A549 (cell line): ENCODE measurements around the gene LYRM2. TPM values are rescaled to one million over a fixed set of nuclear protein-coding genes. Genes with fewer than 3 reads are reported as not detected.
A peak's percentile ranks its signal among the peaks of the same experiment; 100 is the strongest.

Source experiments
- ATAC-seq, 2 experiments: fragments of 200-7000 bp in 1 of 2; fragments of >200 bp in 1 of 2; cut with Nextera tagmentation in 1 of 2; cut with Tn5 transposase in 1 of 2; 3 replicates each; pipeline versions ENCODE4 v1.8.0 to v1.9.1; 2018 to 2020; ENCODE audit warnings: mild to moderate bottlenecking in 1 of 2, moderate library complexity in 1 of 2
- CTCF ChIA-PET: fragments of 300-600 bp; sonication (Branson Sonifier 250); formaldehyde crosslinking; extraction: SDS; loops from one replicate; lab custom pipeline; 2021; ENCODE audit warnings: antibody characterized with exemption, inconsistent platforms; lab: Yijun Ruan, JAX
- POLR2A ChIA-PET: fragments of 350-600 bp; formaldehyde crosslinking; extraction: SDS; loops from one replicate; lab custom pipeline; 2021; ENCODE audit warnings: antibody characterized with exemption, inconsistent platforms; lab: Yijun Ruan, JAX
- DNase-seq, 2 experiments: peaks; one replicate each; pipeline versions ENCODE4 v3.0.0 to v3.0.0-alpha.2; 2011 to 2016; ENCODE audit warnings: low read depth in 1 of 2, low spot score in 1 of 2
- FAIRE-seq: peaks from 2 replicates; lab custom pipeline; 2011; peaks lifted over from hg19 to GRCh38; lab: Jason Lieb, UNC
- H3K27ac ChIP-seq, 2 experiments: fragments of >200 bp; sonication (Bioruptor Twin); formaldehyde crosslinking; 3 replicates each; pipeline ENCODE4 v1.5.1; 2016 to 2017
- H3K4me1 ChIP-seq: fragments of >200 bp; sonication (Bioruptor Twin); formaldehyde crosslinking; 3 replicates; pipeline ENCODE4 v1.6.1; 2016
- H3K4me2 ChIP-seq: fragments of >200 bp; sonication (Bioruptor Twin); formaldehyde crosslinking; 3 replicates; pipeline ENCODE4 v1.6.1; 2016
- H3K4me3 ChIP-seq: fragments of >200 bp; sonication (Bioruptor Twin); formaldehyde crosslinking; 3 replicates; pipeline ENCODE4 v1.5.1; 2016
- H3K9me3 ChIP-seq: fragments of >200 bp; sonication (Bioruptor Twin); formaldehyde crosslinking; 3 replicates; pipeline ENCODE4 v1.6.1; 2016
- ATOH8 ChIP-seq: fragments of 250-450 bp; sonication (Bioruptor Pico); IDR thresholded peaks from 2 replicates; pipeline ENCODE4 v1.5.0; 2020; ENCODE audit warnings: low read depth, mild to moderate bottlenecking, moderate library complexity
- CBX8 ChIP-seq: fragments of 200-600 bp; sonication (generic); IDR thresholded peaks from 2 replicates; pipeline ENCODE4 v1.6.1; 2016
- CEBPB ChIP-seq, 2 experiments: fragments of >200 bp in 1 of 2; sonication (Bioruptor Twin) in 1 of 2; formaldehyde crosslinking in 1 of 2; IDR thresholded peaks; 2 replicates each; pipeline ENCODE4 v1.6.1; 2012 to 2016
- CHD2 ChIP-seq: fragments of 150-350 bp; IDR thresholded peaks from 2 replicates; pipeline ENCODE4 v1.6.1; 2014; ENCODE audit warnings: low read length; ENCODE audit not compliant: partially characterized antibody
- CHD4 ChIP-seq: fragments of 200-600 bp; sonication (generic); IDR thresholded peaks from 2 replicates; pipeline ENCODE4 v1.6.1; 2016; ENCODE audit warnings: antibody characterized with exemption, mild to moderate bottlenecking, borderline replicate concordance
- CTCF ChIP-seq: fragments of >200 bp; sonication (Bioruptor Twin); formaldehyde crosslinking; IDR thresholded peaks from 3 replicates; pipeline ENCODE4 v1.5.1; 2016
- EHMT2 ChIP-seq: fragments of 200-600 bp; sonication (generic); IDR thresholded peaks from 2 replicates; pipeline ENCODE4 v1.6.1; 2016; ENCODE audit warnings: antibody characterized with exemption, low read depth, mild to moderate bottlenecking, moderate library complexity
- FOSB ChIP-seq: fragments of 250-450 bp; sonication (Bioruptor Pico); IDR thresholded peaks from 2 replicates; pipeline ENCODE4 v1.5.0; 2020; ENCODE audit warnings: mild to moderate bottlenecking, moderate library complexity
- FOXS1 ChIP-seq: fragments of 250-450 bp; sonication (Bioruptor Pico); IDR thresholded peaks from 2 replicates; pipeline ENCODE4 v1.5.0; 2020; ENCODE audit warnings: mild to moderate bottlenecking, moderate library complexity
- GATA3 ChIP-seq: IDR thresholded peaks from 2 replicates; pipeline ENCODE4 v1.6.1; 2012; ENCODE audit warnings: borderline replicate concordance
- HOXB5 ChIP-seq: fragments of 250-450 bp; sonication (Bioruptor Pico); IDR thresholded peaks from 2 replicates; pipeline ENCODE4 v1.5.0; 2020; ENCODE audit warnings: mild to moderate bottlenecking, moderate library complexity
- JUN ChIP-seq, 2 experiments: fragments of >200 bp; sonication (Bioruptor Twin); formaldehyde crosslinking; IDR thresholded peaks; 2 replicates in 1 of 2; 3 replicates in 1 of 2; pipeline ENCODE4 v1.6.1; 2016 to 2017
- JUNB ChIP-seq: fragments of >200 bp; sonication (Bioruptor Twin); formaldehyde crosslinking; IDR thresholded peaks from 2 replicates; pipeline ENCODE4 v1.6.1; 2016
- KDM1A ChIP-seq: fragments of 200-600 bp; sonication (generic); IDR thresholded peaks from 2 replicates; pipeline ENCODE4 v1.6.1; 2016; ENCODE audit warnings: low read depth, mild to moderate bottlenecking
- KDM5A ChIP-seq: fragments of 200-600 bp; sonication (generic); IDR thresholded peaks from 2 replicates; pipeline ENCODE4 v1.6.1; 2016; ENCODE audit warnings: antibody characterized with exemption, mild to moderate bottlenecking
- MAFK ChIP-seq: fragments of 450-650 bp; IDR thresholded peaks from 2 replicates; pipeline ENCODE4 v1.6.1; 2014; ENCODE audit not compliant: partially characterized antibody
- MYC ChIP-seq: IDR thresholded peaks from 2 replicates; pipeline ENCODE4 v1.6.1; 2012; ENCODE audit warnings: mild to moderate bottlenecking, inconsistent platforms, low read length, improper control_type of control experiment, borderline replicate concordance
- PBX3 ChIP-seq: IDR thresholded peaks from 2 replicates; pipeline ENCODE4 v1.6.1; 2012
- RAD21 ChIP-seq, 2 experiments: fragments of >200 bp in 1 of 2; sonication (Bioruptor Twin) in 1 of 2; formaldehyde crosslinking in 1 of 2; IDR thresholded peaks in 1 of 2; conservative IDR thresholded peaks in 1 of 2; 2 replicates in 1 of 2; 3 replicates in 1 of 2; pipeline ENCODE4 v1.6.1; 2012 to 2018; ENCODE audit warnings: inconsistent platforms in 1 of 2
- RARB ChIP-seq: fragments of 250-450 bp; sonication (Bioruptor Pico); IDR thresholded peaks from 2 replicates; pipeline ENCODE4 v1.8.0; 2021; ENCODE audit warnings: mild to moderate bottlenecking, moderate library complexity
- SMC3 ChIP-seq: fragments of >200 bp; sonication (Bioruptor Twin); formaldehyde crosslinking; IDR thresholded peaks from 3 replicates; pipeline ENCODE4 v1.6.1; 2018; ENCODE audit warnings: inconsistent platforms
- SREBF2 ChIP-seq: fragments of 450-650 bp; IDR thresholded peaks from 2 replicates; pipeline ENCODE4 v1.6.1; 2014; ENCODE audit warnings: mild to moderate bottlenecking, moderate library complexity
- USF2 ChIP-seq: fragments of 450-650 bp; IDR thresholded peaks from 2 replicates; pipeline ENCODE4 v1.6.1; 2014; ENCODE audit warnings: antibody characterized with exemption
- ZFP36 ChIP-seq: fragments of 450-650 bp; IDR thresholded peaks from 2 replicates; pipeline ENCODE4 v1.6.1; 2014; ENCODE audit warnings: borderline replicate concordance; ENCODE audit not compliant: partially characterized antibody
- WGBS: methylation state at CpG from one replicate; pipeline ENCODE4 v1.1.6; 2017; ENCODE audit errors: missing lambda C conversion rate; 5-methylcytosine and 5-hydroxymethylcytosine counted together
- polyA plus RNA-seq, 4 experiments: library from polyadenylated mRNA; depleted of rRNA in 3 of 4; stranded (reverse); fragments of >200 nt; fragmentation: RNase III in 1 of 4; extraction: RNeasy Plus Mini Kit Qiagen cat#74134 plus additional on column Dnase treatment in 1 of 4; gene quantifications; 2 replicates in 3 of 4; 3 replicates in 1 of 4; pipeline ENCODE4 v1.2.3, GENCODE V29; 2011 to 2017

LYRM2 gene
- polyA plus RNA-seq, 2 of the 4 experiments (the other 2 are of a cell fraction), result 33.2 to 56.0 TPM

- no peak for ATAC-seq
- no peak for DNase-seq
- TF ChIP-seq SREBF2, result no peak
- TF ChIP-seq ZFP36, result no peak
- TF ChIP-seq FOSB (CRISPR knock-in tag), result no peak
- TF ChIP-seq RAD21 (conservative IDR thresholded peaks at IDR 0.05 in 1 of 2, IDR thresholded peaks at IDR 0.05 in 1 of 2), result no peak
- no peak for TF ChIP-seq EHMT2
- no peak for TF ChIP-seq KDM5A
- no peak for TF ChIP-seq FOXS1 (CRISPR knock-in tag)
- no peak for TF ChIP-seq PBX3
- no peak for TF ChIP-seq RARB (CRISPR knock-in tag)
- no peak for TF ChIP-seq MYC
- no peak for TF ChIP-seq GATA3
- TF ChIP-seq CHD4, result no peak
- no peak for TF ChIP-seq JUNB
- ChIA-PET POLR2A (no interaction called here), CTCF (interaction anchor here (1.6 to 2.4 kb wide), 4 partner anchors 178 to 300 kb away, joined by 4 to 16 read pairs (median 7); partner anchors contain the start of gene ANKRD6)
- no peak overlapping the region for H3K4me2 ChIP-seq
- no peaks in the 10 kb centered on the region for H3K4me1 ChIP-seq
- H3K27ac ChIP-seq, result no peak overlapping the region
- no peaks in the 10 kb centered on the region for H3K9me3 ChIP-seq
- no peak for FAIRE-seq
- no peak overlapping the region for H3K4me3 ChIP-seq
Observed at GRCh38 chr6:89611666-89612065, 26.9 kb downstream of the LYRM2 start.

GRCh38 chr6:89610149-89610642 lies 28.4 kb downstream of the LYRM2 start:
- ChIA-PET POLR2A (no interaction called here), CTCF (interaction anchor here (0.7 to 2.8 kb wide), 27 partner anchors 10 to 628 kb away, joined by 3 to 16 read pairs (median 5); partner anchors contain the start of gene ANKRD6)
- Histone ChIP-seq H3K4me1 (no peaks in the 10 kb centered on the region), H3K27ac (no peak overlapping the region), H3K4me2 (no peak overlapping the region), H3K4me3 (no peak overlapping the region), H3K9me3 (no peaks in the 10 kb centered on the region)
- ATAC-seq (peak; percentile 77 to 94), DNase-seq (peak; percentile 38 to 50), FAIRE-seq (no peak)
- TF ChIP-seq JUNB, result no peak
- TF ChIP-seq CTCF, result peak; percentile 77
- TF ChIP-seq MYC, result no peak
- TF ChIP-seq MAFK, result no peak
- TF ChIP-seq ATOH8 (CRISPR knock-in tag), result no peak
- TF ChIP-seq CHD2, result no peak
- peak; percentile 53 to 58; a peak in 4 of 5 replicates for TF ChIP-seq RAD21 (conservative IDR thresholded peaks at IDR 0.05 in 1 of 2, IDR thresholded peaks at IDR 0.05 in 1 of 2)
- no peak for TF ChIP-seq KDM5A
- no peak for TF ChIP-seq USF2
- no peak for TF ChIP-seq HOXB5
- TF ChIP-seq JUN (IDR thresholded peaks at IDR 0.05), result no peak
- TF ChIP-seq SMC3, result peak; percentile 81
- TF ChIP-seq KDM1A, result no peak
- no peak for TF ChIP-seq CEBPB (IDR thresholded peaks at IDR 0.05)
- no peak for TF ChIP-seq CBX8
- WGBS, result 25% methylated on average over 11 of the region's 11 CpGs
